OCI-LY3 (cell line): ENCODE results near the gene LHFPL3.

ENCODE experiments used
- H2AFZ ChIP-seq: fragments of 200-600, 300-600 bp; shearing (Covaris generic); 2 replicates; pipeline ENCODE4 v1.6.0; 2014; ENCODE audit warnings: antibody characterized with exemption, low read depth, low read length
- H3K27ac ChIP-seq: fragments of 200-600, 300-600 bp; sonication (generic); 2 replicates; pipeline ENCODE4 v1.5.1; 2014; ENCODE audit warnings: mild to moderate bottlenecking, low read length, moderate library complexity, mixed read lengths
- H3K27me3 ChIP-seq: fragments of 200-600, 300-600 bp; sonication (generic); 2 replicates; pipeline ENCODE4 v1.6.1; 2014; ENCODE audit warnings: low read depth, low read length, mixed read lengths
- H3K36me3 ChIP-seq: fragments of 200-600, 300-600 bp; sonication (generic); replicated peaks from 2 replicates; pipeline ENCODE3; 2014; ENCODE audit warnings: low read depth, low read length, mixed read lengths
- H3K4me1 ChIP-seq: fragments of 300-600, 200-600 bp; sonication (generic); 2 replicates; pipeline ENCODE4 v1.6.1; 2014; ENCODE audit warnings: low read length, mixed read lengths
- H3K4me2 ChIP-seq: fragments of 200-600, 300-600 bp; sonication (generic); 2 replicates; pipeline ENCODE4 v1.6.1; 2014; ENCODE audit warnings: low read length, mixed read lengths
- H3K4me3 ChIP-seq: fragments of 300-600, 200-600 bp; sonication (generic); 2 replicates; pipeline ENCODE4 v1.5.1; 2014; ENCODE audit warnings: antibody characterized with exemption, mild to moderate bottlenecking, low read length, moderate library complexity
- H3K79me2 ChIP-seq: fragments of 300-600, 200-600 bp; shearing (Covaris generic); 2 replicates; pipeline ENCODE4 v1.6.1; 2014; ENCODE audit warnings: mild to moderate bottlenecking, low read length, mixed read lengths
- H3K9ac ChIP-seq: fragments of 300-600, 200-600 bp; shearing (Covaris generic); 2 replicates; pipeline ENCODE4 v1.6.0; 2014; ENCODE audit warnings: mild to moderate bottlenecking, low read length, moderate library complexity
- H3K9me3 ChIP-seq: fragments of 200-600, 300-600 bp; shearing (Covaris generic); 2 replicates; pipeline ENCODE4 v1.6.1; 2014; ENCODE audit warnings: low read length, mixed read lengths; ENCODE audit not compliant: insufficient read depth
- H4K20me1 ChIP-seq: fragments of 200-600, 300-600 bp; sonication (generic); 2 replicates; pipeline ENCODE4 v1.6.1; 2016; ENCODE audit warnings: low read length, mixed read lengths; ENCODE audit not compliant: insufficient read depth
- CTCF ChIP-seq: fragments of 200-600, 300-600 bp; sonication (generic); IDR thresholded peaks from 2 replicates; pipeline ENCODE4 v1.5.1; 2014; ENCODE audit warnings: antibody characterized with exemption, low read length, low read depth
- EZH2phosphoT487 ChIP-seq: fragments of 200-600 bp; shearing (Covaris generic); IDR thresholded peaks from 2 replicates; pipeline ENCODE4 v1.6.1; 2018; ENCODE audit warnings: antibody characterized with exemption, mixed run types, low read depth

LHFPL3 gene

GRCh38 chr7:104940023-104940710 lies 611.8 kb downstream of the LHFPL3 start:
- Histone ChIP-seq H3K4me3 (no peak overlapping the region), H3K27me3 (no peaks in the 10 kb centered on the region), H3K4me2 (no peak overlapping the region), H3K27ac (no peak overlapping the region), H3K36me3 (no peaks in the 10 kb centered on the region), H3K4me1 (peaks cover 26% of the 10 kb centered on the region), H2AFZ (no peak overlapping the region), H3K79me2 (no peaks in the 10 kb centered on the region), H4K20me1 (no peaks in the 10 kb centered on the region), H3K9me3 (peaks cover 5% of the 10 kb centered on the region; the same call in 1 of the 2 replicates), H3K9ac (no peak overlapping the region)
- TF ChIP-seq EZH2phosphoT487 (no peak), CTCF (no peak)

- Histone ChIP-seq H3K27ac (peak overlapping the region; percentile 85), H3K4me2 (peak overlapping the region; percentile 63), H4K20me1 (no peaks in the 10 kb centered on the region), H3K79me2 (no peaks in the 10 kb centered on the region), H3K27me3 (no peaks in the 10 kb centered on the region), H3K36me3 (no peaks in the 10 kb centered on the region), H3K4me3 (peak overlapping the region; percentile 74), H3K9ac (peak overlapping the region; percentile 84; the same call in 1 of the 2 replicates), H3K4me1 (peaks cover 46% of the 10 kb centered on the region), H2AFZ (peak overlapping the region; percentile 12; the same call in 1 of the 2 replicates), H3K9me3 (peaks cover 5% of the 10 kb centered on the region; the same call in 1 of the 2 replicates)
- TF ChIP-seq CTCF (no peak), EZH2phosphoT487 (no peak)
These were observed 615.3 kb downstream of the LHFPL3 start for GRCh38 chr7:104943502-104944343.

- Histone ChIP-seq H3K27ac (peak overlapping the region; percentile 85), H3K4me1 (peaks cover 46% of the 10 kb centered on the region), H4K20me1 (no peaks in the 10 kb centered on the region), H3K79me2 (no peaks in the 10 kb centered on the region), H3K4me2 (peak overlapping the region; percentile 63), H2AFZ (peak overlapping the region; percentile 15), H3K27me3 (no peaks in the 10 kb centered on the region), H3K4me3 (peak overlapping the region; percentile 74), H3K9ac (peak overlapping the region; percentile 84), H3K9me3 (peaks cover 5% of the 10 kb centered on the region; the same call in 1 of the 2 replicates), H3K36me3 (no peaks in the 10 kb centered on the region)
- TF ChIP-seq EZH2phosphoT487 (no peak), CTCF (no peak)
These were observed 617.2 kb downstream of the LHFPL3 start for GRCh38 chr7:104945599-104945956.

GRCh38 chr7:104946338-104946737 lies 617.9 kb downstream of the LHFPL3 start:
- Histone ChIP-seq H3K36me3 (no peaks in the 10 kb centered on the region), H3K79me2 (no peaks in the 10 kb centered on the region), H2AFZ (no peak overlapping the region), H4K20me1 (no peaks in the 10 kb centered on the region), H3K27me3 (no peaks in the 10 kb centered on the region), H3K9ac (no peak overlapping the region), H3K27ac (no peak overlapping the region), H3K4me1 (peaks cover 45% of the 10 kb centered on the region), H3K9me3 (peaks cover 5% of the 10 kb centered on the region; the same call in 1 of the 2 replicates), H3K4me2 (no peak overlapping the region), H3K4me3 (no peak overlapping the region)
- no peak for TF ChIP-seq CTCF
- TF ChIP-seq EZH2phosphoT487: no peak
